RCC 7860 (cell line): ENCODE data around the gene TNN.
"Not testable (repeated sequence)": the region's sequence is repeated elsewhere in the genome, so short reads cannot be mapped to it uniquely, and the experiment has no call there.

Experiments
- DNase-seq: peaks from one replicate; pipeline ENCODE4 v3.0.0-alpha.2; 2015; ENCODE audit warnings: low spot score
- FAIRE-seq: peaks from 2 replicates; lab custom pipeline; 2012; peaks lifted over from hg19 to GRCh38; lab: Jason Lieb, UNC

TNN gene, protein sequence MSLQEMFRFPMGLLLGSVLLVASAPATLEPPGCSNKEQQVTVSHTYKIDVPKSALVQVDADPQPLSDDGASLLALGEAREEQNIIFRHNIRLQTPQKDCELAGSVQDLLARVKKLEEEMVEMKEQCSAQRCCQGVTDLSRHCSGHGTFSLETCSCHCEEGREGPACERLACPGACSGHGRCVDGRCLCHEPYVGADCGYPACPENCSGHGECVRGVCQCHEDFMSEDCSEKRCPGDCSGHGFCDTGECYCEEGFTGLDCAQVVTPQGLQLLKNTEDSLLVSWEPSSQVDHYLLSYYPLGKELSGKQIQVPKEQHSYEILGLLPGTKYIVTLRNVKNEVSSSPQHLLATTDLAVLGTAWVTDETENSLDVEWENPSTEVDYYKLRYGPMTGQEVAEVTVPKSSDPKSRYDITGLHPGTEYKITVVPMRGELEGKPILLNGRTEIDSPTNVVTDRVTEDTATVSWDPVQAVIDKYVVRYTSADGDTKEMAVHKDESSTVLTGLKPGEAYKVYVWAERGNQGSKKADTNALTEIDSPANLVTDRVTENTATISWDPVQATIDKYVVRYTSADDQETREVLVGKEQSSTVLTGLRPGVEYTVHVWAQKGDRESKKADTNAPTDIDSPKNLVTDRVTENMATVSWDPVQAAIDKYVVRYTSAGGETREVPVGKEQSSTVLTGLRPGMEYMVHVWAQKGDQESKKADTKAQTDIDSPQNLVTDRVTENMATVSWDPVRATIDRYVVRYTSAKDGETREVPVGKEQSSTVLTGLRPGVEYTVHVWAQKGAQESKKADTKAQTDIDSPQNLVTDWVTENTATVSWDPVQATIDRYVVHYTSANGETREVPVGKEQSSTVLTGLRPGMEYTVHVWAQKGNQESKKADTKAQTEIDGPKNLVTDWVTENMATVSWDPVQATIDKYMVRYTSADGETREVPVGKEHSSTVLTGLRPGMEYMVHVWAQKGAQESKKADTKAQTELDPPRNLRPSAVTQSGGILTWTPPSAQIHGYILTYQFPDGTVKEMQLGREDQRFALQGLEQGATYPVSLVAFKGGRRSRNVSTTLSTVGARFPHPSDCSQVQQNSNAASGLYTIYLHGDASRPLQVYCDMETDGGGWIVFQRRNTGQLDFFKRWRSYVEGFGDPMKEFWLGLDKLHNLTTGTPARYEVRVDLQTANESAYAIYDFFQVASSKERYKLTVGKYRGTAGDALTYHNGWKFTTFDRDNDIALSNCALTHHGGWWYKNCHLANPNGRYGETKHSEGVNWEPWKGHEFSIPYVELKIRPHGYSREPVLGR (N-terminal part only)

DNA sequence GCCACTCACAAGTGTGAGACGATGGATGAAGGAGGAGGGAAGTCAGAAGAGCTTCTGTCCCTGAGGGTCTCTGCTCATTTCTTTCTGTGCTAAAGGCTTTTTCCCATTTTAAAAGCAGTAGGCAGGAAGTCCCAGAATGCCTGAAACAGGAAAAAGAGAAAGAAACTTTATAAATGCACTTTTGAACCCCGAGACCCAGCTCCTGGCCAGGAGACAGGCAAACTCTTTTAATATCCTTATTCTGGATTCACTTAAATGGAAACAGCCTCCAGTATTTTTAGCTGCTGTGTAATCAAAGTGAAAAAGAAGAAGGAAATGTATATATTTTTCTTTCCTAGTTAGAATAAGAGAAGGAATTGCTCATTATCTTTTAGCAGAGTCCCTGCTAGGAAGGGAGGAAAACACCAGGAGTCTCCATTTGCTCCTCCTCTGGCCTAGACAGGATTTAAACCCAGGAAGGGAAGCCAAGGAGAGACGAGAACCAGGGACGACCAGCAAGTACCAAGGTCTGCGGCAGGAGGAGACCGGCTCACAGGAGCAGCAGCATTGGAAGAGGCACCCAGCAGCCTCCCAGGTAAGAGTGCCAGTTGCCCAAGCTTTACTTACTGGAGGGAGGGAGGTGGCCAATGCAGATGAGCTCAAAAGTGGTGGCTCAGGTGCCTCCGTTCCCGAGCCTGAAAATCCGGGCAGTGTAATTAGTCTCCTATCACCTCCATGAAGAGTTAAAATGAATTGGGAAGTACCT, at the start of gene TNN:
TSS of gene TNN (plus strand) at position 472 of the 745 bp plus-strand sequence. CDS start 9,586 bp downstream, outside the sequence.
- no peak for DNase-seq

DNA sequence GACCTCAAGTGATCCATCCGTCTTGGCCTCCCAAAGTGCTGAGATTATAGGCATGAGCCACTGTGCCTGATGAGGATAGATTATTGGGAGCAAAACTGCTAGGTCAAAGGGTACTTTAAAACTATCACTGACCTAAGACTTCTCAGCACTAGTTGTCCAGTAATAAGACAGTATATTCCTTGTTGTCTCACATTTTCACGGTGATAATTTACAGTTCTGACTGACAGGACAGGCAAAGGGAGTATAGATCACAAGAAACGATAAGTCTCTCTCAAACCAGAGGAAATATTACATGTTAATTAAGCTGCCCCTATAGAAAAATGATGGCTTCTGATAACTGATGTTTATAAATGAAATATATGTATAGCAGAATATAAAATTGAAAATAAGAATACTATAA, 48.1 kb upstream of the TNN start:
- DNase-seq (no peak), FAIRE-seq (no peak)

More for the DNA sequence above, at the start of gene TNN:
- FAIRE-seq: no peak

DNA sequence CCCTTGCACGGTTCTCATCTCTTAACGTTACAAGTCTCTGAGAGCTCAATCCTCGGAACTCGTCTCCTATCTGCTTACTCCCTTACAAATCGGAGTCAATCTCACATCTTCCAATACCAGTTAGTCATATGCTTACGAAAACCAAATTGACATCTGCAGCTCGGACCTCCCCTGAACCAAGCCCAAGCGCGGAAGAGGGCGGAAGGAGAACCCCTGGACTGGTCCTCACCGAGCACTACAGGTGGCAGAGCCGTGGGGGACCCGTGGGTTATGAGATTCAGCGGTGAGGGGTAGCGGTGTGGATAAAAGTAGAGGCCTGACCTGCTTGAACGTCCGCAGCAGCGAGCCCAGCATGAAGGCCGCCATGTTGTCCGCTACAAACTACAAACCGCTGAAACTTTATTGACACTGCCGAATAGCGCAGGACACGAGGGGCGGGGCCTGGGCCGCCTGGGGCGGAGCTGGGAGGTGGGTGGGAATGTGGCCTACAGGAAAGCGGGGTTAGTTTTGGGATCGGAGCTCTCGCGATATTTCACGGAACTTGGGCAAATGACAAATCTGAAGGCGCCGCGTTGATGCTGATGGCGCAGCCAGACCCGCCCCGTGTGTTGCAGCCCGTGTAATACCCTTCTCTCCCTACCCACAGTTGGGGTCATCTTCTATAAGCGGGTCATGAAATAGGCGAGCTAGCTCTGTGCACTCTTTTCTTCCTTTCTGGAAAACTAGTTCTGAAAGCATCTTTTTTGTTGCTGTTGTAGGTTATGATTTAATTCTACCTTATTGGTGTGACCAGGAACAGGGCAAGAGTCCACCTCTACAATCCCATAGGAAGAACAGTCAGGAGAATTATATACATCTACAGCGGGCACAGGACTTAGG, 44.4 kb upstream of the TNN start, which contains the start of gene MRPS14:
TSS of gene MRPS14 (minus strand) at position 383 of the 879 bp plus-strand sequence. CDS start at position 366, 17 bp downstream.
- DNase-seq (peak; percentile 93), FAIRE-seq (peak; percentile 92)

DNA sequence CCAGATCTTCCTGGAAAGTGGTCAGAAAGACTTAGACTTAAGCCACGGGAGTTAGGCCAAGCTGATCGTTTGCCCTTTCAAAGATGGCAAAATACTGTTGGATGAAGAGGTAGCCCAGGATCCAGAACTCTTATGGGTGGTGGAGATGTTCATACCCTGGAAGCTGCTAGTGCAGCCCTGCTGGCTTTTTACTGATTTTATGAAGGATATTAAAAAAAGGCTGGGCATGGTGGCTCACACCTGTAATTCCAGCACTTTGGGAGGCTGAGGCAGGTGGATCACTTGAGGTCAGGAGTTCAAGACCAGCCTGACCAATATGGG, 43.8 kb upstream of the TNN start:
- FAIRE-seq, DNase-seq: not testable (repeated sequence)

DNA sequence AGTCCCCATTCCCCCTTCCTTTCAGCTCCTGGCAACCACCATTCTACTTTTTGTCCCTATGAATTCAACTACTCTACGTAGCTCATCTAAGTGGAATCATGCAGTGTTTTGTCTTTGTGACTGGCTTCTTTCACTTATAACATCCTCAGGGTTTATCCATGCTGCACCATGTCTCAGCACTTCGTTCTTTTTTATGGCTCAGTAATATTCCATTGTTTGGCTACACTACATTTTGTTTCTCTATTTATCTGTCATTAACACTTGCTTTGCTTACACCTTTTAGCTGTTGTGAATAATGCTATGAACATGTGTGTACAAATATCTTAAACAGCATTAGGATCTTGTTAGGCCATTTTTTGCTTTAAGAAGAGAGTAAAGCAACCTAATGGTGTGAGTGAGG, 42.9 kb upstream of the TNN start:
- FAIRE-seq (no peak), DNase-seq (no peak)

DNA sequence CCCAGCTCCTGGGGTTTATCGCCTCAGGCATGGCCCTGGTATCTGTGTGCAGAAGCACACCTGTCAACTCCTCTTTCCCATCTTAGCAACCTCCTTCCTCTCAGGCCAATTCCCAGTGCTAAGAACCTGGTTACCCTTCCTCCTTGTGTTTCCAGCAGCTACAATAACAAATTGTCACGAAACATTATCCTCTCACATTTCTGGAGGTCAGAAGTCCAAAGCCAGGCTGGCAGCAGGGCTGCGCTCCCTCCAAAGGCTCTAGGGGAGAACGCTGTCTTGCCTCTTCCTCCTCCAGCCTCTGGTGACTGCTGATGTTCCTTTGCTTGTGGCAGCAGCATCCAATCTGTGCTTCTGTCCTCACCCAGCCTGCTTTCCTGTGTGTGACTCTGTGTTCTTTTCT, 33.7 kb upstream of the TNN start:
- no peak for FAIRE-seq
- DNase-seq: no peak

DNA sequence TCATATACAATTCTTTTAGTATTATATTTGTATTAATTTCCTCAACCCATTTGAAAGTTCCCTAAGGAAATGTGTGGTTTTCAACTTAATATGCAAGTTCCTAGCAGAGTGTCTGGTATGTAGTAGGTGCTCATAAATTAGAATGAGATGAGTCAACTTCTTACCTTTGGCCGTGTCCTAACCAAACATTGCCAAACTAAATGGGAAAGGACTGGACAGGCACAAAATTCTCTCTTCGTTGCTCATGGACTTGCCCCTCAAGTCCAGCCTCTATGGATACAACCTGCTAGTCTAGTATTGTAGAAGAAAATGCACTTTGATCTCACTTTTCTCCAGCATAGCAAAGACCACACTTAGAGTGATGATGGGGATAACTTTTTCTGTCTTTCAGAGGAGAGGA, 32.9 kb upstream of the TNN start:
- DNase-seq (no peak), FAIRE-seq (no peak)

DNA sequence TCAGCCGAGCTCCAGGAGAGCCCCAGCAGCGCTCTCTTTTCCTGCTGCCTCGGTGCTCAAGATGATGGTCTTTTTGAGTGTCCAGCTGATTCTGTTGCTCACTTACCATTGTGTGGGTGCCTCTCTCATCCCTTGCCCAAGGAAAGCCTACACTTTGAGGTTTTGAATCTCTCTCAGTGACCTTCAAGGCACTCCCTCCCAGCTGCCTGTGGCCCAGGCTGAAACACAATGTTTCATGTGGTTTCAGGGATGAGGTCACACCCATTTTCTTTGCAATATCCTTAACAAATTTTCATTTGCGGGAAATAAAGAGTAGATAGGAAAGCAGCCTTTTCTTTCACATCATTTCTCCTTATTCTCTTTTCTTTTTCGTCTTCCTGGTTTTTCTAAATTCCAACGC, 31.8 kb upstream of the TNN start:
- DNase-seq (no peak), FAIRE-seq (no peak)

DNA sequence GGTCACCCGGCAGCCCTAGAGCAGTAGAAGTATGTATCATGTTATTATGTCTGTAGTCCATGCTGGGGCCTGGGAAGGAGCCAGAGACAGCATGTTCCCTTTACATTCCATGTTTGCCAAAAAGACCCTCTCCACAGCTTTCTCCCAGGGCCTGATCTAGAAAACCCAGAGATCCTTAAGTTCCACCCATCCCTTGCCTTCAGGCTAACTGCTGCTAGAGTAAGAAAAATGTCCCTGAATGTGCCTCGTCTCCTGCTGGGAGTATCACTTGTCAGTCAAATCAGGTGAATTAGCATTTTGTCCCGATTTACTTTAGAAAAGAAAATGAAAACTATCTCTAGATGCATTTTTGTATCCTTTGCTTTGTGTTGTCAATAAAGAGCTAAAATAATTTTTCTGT, 31.2 kb upstream of the TNN start:
- DNase-seq: no peak
- FAIRE-seq: no peak

DNA sequence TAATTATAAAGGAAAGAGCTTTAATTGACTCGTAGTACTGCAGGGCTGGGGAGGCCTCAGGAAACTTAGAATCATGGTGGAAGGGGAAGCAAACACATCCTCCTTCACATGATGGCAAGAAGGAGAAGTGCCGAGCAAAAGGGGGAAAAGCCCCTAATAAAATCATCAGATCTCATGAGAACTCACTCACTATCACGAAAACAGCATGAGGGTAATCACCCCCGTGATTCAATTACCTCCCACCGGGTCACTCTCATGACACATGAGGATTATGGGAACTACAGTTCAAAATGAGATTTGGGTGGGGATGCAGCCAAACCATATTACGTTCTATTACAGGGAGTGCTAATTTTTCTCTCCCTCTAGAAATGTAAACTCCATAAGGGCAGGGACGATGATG, 30.2 kb upstream of the TNN start:
- DNase-seq (no peak), FAIRE-seq (no peak)

DNA sequence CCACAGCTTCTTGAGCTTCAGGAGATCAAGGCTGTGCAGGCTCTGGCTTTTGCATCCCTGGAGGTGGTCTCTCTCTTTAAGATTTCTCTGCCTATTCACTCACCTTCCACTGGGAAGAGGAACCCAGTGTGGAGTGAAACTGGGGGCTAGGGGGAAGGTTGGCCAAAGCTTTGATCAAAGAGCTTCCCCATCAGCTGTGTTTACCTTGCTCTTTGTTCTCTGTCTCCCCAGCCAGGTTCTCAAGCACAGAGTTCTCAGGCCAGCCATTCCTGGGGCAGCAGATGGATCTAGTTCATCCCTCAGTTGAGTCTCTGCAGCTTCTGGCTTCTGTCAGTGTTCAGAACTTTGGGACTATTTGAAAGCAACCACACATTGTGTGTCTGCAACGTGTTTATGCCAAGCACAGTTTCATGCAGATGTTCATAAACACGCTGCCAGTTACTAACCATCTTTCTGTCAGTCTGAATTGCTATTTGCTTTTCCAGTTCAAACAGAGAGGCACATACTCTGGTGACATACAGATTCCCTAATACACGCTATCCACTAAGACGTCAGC, 27.2 kb upstream of the TNN start:
- DNase-seq (no peak), FAIRE-seq (no peak)

DNA sequence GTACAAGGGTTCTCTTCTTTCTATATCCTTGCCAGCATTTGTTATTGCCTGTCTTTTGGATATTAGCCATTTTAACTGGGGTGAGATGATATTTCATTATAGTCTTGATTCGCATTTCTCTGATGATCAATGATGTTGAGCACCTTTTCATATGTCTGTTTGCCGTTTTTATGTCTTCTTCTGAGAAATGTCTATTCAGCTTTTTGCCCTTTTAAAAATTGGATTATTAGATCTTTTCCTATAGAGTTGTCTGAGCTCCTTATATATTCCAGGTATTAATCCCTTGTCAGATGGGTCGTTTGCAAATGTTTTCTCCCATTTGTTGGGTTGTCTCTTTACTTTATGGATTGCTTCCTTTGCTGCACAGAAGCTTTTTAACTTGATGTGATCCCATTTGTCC, 25.0 kb upstream of the TNN start:
- DNase-seq: no peak
- FAIRE-seq: no peak

DNA sequence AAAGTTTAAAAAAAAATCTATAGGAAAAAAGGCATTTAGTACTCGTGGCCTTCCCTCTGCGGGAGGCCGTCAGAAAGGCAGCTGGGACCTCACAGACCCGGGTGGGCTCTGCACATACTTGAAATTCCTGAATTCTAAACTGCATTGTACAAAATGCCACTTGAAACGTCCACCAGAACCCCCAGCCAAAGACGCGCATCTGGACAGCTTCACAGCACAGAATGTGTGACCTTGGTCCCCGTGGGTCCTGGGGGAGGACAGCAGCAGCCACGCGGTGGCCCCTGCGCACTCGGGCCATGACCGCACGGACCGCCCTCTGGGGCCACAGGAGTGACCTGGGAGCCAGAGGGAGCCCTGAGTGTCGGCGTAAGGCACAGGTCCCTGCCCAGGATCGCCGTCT, 23.8 kb upstream of the TNN start:
- DNase-seq (no peak), FAIRE-seq (no peak)

DNA sequence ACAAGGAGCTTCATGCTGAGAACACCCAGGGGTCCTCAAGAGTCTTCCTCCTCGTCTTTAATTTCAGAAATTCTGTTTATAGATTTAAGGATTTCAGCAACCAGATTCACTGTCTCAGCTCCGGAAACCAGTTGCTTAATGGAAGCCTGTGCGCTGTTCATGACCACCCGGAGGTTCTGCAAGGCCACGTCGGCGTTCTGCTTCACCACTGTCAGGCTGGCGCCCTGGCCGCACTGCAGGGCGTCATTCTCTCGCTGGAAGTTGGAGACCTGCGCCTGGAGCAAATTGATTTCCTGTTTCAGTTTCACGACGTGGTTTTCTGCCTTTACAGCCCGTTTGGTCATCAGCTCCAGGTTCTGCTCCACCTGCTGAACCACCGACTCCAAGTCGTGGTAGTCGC, 23.0 kb upstream of the TNN start:
- not testable (repeated sequence) for FAIRE-seq

DNA sequence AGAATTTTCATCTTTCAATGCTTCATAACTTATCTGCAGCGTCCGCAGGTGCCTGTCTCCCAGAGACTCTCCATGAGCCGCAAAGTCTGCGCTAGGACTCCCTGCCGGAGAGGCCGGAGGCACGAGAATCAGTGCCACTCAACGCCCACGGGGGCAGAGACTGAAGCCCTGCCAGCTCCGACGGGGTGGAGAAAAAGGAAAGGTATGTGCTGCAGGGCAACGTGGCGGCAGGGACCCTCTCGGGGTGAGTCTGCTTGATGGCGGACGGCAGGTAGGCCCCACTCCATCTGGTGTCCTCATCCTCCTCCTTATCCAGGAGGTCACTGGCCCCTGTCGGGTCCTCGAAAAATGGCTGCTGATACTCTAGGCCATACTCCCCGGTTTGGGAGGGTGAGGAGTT, 22.5 kb upstream of the TNN start:
- FAIRE-seq: no peak
- no peak for DNase-seq

More for the DNA sequence above, 23.0 kb upstream of the TNN start:
- not testable (repeated sequence) for DNase-seq

DNA sequence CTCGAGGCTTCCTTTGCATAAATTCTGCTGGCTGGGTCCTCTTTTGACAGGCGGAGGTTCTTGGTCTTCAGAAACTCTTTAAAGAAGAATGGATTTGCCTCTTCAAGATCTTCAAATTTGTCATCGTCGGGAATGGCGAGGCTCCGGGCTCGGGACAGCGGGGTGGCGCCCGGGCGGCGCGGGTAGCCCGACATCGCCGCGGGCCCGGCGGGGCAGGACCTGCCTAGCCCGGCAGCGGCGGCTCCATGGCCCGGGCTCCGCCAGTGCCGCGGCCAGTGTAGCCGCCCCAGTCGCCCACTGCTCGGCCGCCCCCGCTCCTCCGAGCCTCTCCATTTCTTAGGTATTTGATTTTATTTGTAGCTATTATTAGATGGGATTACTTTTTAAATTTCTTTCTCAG, 22.1 kb upstream of the TNN start:
- no peak for FAIRE-seq
- no peak for DNase-seq

DNA sequence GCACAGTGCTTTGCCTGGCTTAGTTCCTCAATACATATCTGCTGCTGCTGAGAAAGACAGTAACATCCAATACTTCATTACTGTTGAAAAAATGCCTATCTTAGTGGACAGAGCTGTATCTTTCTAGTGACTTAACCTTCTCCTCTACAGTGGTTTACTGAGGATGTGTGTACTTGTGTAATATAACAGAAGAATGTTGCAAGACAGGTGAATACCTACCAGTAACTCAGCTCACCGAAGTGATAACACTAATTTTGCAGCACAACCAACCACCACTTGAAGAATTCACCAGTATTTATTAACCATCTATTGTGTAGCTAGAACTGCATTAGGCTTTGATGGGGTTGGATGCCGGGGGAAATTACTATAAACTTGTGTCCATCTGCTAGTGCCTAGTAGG, 16.6 kb upstream of the TNN start:
- FAIRE-seq: no peak
- no peak for DNase-seq

DNA sequence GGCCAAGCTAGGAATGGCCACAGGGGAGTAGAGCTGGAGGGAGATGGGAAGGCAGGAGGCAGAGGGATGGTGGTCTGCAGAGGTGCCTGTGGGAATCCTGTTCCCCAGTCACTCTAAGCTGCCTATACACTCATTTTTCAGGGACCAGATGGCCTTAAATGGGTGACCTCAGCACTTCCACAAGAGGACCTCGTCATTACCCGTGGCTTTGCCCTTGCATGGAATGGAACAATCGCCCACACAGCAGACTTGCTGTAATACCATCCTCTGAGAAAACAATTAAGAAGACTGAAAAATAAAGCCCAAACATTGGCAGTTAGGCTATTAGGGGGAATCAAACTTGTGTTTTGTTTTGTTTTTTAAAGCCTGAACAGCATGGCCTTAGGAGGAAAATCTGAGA, 12.9 kb upstream of the TNN start:
- DNase-seq (no peak), FAIRE-seq (no peak)

DNA sequence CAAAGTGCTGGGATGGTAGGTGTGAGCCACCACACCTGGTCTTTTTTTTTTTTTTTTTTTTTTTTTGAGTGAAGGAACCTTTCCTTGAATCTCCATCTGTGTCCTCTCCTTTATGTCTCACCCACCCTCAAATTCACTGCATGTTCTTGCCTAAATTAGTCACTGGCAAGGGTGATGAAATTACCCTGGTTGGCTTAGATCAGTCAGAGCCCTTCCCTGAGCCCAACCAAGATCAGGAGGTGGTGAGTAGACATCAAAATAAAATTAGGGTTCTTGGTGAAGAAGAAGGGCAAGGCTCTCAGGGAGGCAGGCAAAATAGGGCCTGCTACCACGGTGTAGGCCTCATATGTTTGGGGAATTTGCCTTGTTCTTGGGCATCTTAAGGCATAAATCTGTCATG, 5.3 kb upstream of the TNN start:
- DNase-seq (no peak), FAIRE-seq (no peak)
